IMR-90 (cell line): ENCODE measurements around the gene GRAMD1B. TPM values are rescaled to one million over a fixed set of nuclear protein-coding genes. Genes with fewer than 3 reads are reported as not detected.

ENCODE experiments used
- ATAC-seq: fragments of 200-7000 bp; cut with Tn5 transposase; 2 replicates; pipeline ENCODE4 v1.9.1; 2020; ENCODE audit warnings: low read depth, mild to moderate bottlenecking, moderate library complexity
- BruUV-seq: library from RNA; stranded (reverse); fragments of 400-500 nt; replicated peaks from 2 replicates; lab custom pipeline; 2021; lab: Mats Ljungman, UMichigan
- CTCF ChIA-PET: fragments of 300-600 bp; formaldehyde crosslinking; extraction: SDS; loops from one replicate; lab custom pipeline; 2021; ENCODE audit warnings: antibody characterized with exemption; lab: Yijun Ruan, JAX
- POLR2A ChIA-PET: fragments of 300-600 bp; sonication (Branson Sonifier 250); formaldehyde crosslinking; loops from one replicate; lab custom pipeline; 2022; ENCODE audit warnings: antibody characterized with exemption; ENCODE audit not compliant: unreplicated experiment; lab: Charles Lee
- DNase-seq: peaks from one replicate; pipeline ENCODE4 v3.0.0; 2013
- H2AFZ ChIP-seq: replicated peaks from 2 replicates; pipeline ENCODE3; 2013; ENCODE audit warnings: low read length, mild to moderate bottlenecking; ENCODE audit not compliant: poor library complexity
- H2AK5ac ChIP-seq: 2 replicates; pipeline ENCODE4 v1.6.1; 2013; ENCODE audit warnings: low read depth, low read length, inconsistent platforms
- H2AK9ac ChIP-seq: replicated peaks from 2 replicates; pipeline ENCODE3; 2013; ENCODE audit warnings: mild to moderate bottlenecking, low read depth, low read length, moderate library complexity; ENCODE audit not compliant: poor library complexity
- H2BK120ac ChIP-seq: 2 replicates; pipeline ENCODE4 v1.6.1; 2013; ENCODE audit warnings: low read depth, low read length, inconsistent platforms
- H2BK15ac ChIP-seq: 3 replicates; pipeline ENCODE4 v1.6.1; 2013; ENCODE audit warnings: low read depth, low read length, inconsistent platforms
- H2BK20ac ChIP-seq: 2 replicates; pipeline ENCODE4 v1.6.1; 2013; ENCODE audit warnings: low read depth, mild to moderate bottlenecking, inconsistent platforms, low read length, moderate library complexity
- H2BK5ac ChIP-seq: 2 replicates; pipeline ENCODE4 v1.6.1; 2013; ENCODE audit warnings: mild to moderate bottlenecking, low read depth, low read length, inconsistent platforms; ENCODE audit not compliant: poor library complexity, severe bottlenecking
- H3K14ac ChIP-seq: replicated peaks from 2 replicates; pipeline ENCODE4 v1.6.1; 2013; ENCODE audit warnings: low read depth, low read length, inconsistent platforms
- H3K18ac ChIP-seq: 2 replicates; pipeline ENCODE4 v1.6.1; 2013; ENCODE audit warnings: low read depth, low read length, control low read depth
- H3K23ac ChIP-seq: 2 replicates; pipeline ENCODE4 v1.6.1; 2013; ENCODE audit warnings: low read depth, low read length, inconsistent platforms
- H3K27ac ChIP-seq: 2 replicates; pipeline ENCODE4 v1.5.1; 2013; ENCODE audit warnings: mild to moderate bottlenecking, control low read depth, low read length; ENCODE audit not compliant: insufficient read depth
- H3K27me3 ChIP-seq: 2 replicates; pipeline ENCODE4 v1.6.1; 2013; ENCODE audit warnings: low read length; ENCODE audit not compliant: control insufficient read depth, insufficient read depth
- H3K36me3 ChIP-seq: 2 replicates; pipeline ENCODE4 v1.6.1; 2013; ENCODE audit warnings: low read length, mixed read lengths; ENCODE audit not compliant: control insufficient read depth, insufficient read depth
- H3K4ac ChIP-seq: 2 replicates; pipeline ENCODE4 v1.6.1; 2013; ENCODE audit warnings: low read depth, low read length, inconsistent platforms
- H3K4me1 ChIP-seq: 2 replicates; pipeline ENCODE4 v1.6.1; 2013; ENCODE audit warnings: low read length, mixed read lengths; ENCODE audit not compliant: control insufficient read depth, insufficient read depth
- H3K4me2 ChIP-seq: 2 replicates; pipeline ENCODE4 v1.6.1; 2013; ENCODE audit warnings: low read depth, mild to moderate bottlenecking, control low read depth, low read length, moderate library complexity
- H3K4me3 ChIP-seq: 2 replicates; pipeline ENCODE4 v1.5.1; 2013; ENCODE audit warnings: low read depth, mild to moderate bottlenecking, control low read depth, low read length, moderate library complexity; ENCODE audit not compliant: insufficient read depth
- H3K56ac ChIP-seq: 2 replicates; pipeline ENCODE4 v1.6.1; 2013; ENCODE audit warnings: low read length, inconsistent platforms; ENCODE audit not compliant: insufficient read depth; ENCODE audit errors: extremely low read depth
- H3K79me1 ChIP-seq, 2 experiments: 2 replicates each; pipeline ENCODE4 v1.6.1; 2013; ENCODE audit warnings: low read length in 2 of 2, inconsistent platforms in 1 of 2, low read depth in 1 of 2
- H3K9ac ChIP-seq: 2 replicates; pipeline ENCODE4 v1.6.1; 2013; ENCODE audit warnings: low read depth, low read length, control low read depth
- H3K9me1 ChIP-seq: 2 replicates; pipeline ENCODE4 v1.6.1; 2013; ENCODE audit warnings: low read length, inconsistent platforms; ENCODE audit not compliant: insufficient read depth
- H3K9me3 ChIP-seq: 2 replicates; pipeline ENCODE4 v1.6.1; 2013; ENCODE audit warnings: low read length; ENCODE audit not compliant: control insufficient read depth, insufficient read depth
- H4K20me1 ChIP-seq: 2 replicates; pipeline ENCODE4 v1.6.1; 2013; ENCODE audit warnings: low read length, inconsistent platforms; ENCODE audit not compliant: insufficient read depth
- H4K5ac ChIP-seq: 2 replicates; pipeline ENCODE4 v1.6.1; 2013; ENCODE audit warnings: mild to moderate bottlenecking, low read depth, low read length, control low read depth
- H4K8ac ChIP-seq, 2 experiments: 2 replicates each; pipeline ENCODE4 v1.6.1; 2013; ENCODE audit warnings: low read depth in 2 of 2, low read length in 2 of 2, control low read depth in 1 of 2, inconsistent platforms in 1 of 2
- H4K91ac ChIP-seq: 2 replicates; pipeline ENCODE4 v1.6.1; 2013; ENCODE audit warnings: low read depth, low read length, inconsistent platforms; ENCODE audit not compliant: insufficient read depth
- BHLHE40 ChIP-seq: fragments of 150-350 bp; IDR thresholded peaks from 2 replicates; pipeline ENCODE4 v1.6.1; 2016; ENCODE audit warnings: mild to moderate bottlenecking, low read depth, low read length
- CEBPB ChIP-seq: IDR thresholded peaks from 2 replicates; pipeline ENCODE4 v1.6.1; 2012; ENCODE audit warnings: low read depth, low read length, improper control_type of control experiment
- CHD1 ChIP-seq: IDR thresholded peaks from 2 replicates; pipeline ENCODE4 v1.6.1; 2012; ENCODE audit warnings: low read depth, low read length, improper control_type of control experiment
- FOS ChIP-seq: fragments of 150-350 bp; IDR thresholded peaks from 2 replicates; pipeline ENCODE4 v1.6.1; 2016; ENCODE audit warnings: low read depth, low read length
- MAFK ChIP-seq: IDR thresholded peaks from 2 replicates; pipeline ENCODE4 v1.6.1; 2012; ENCODE audit warnings: low read depth, low read length, improper control_type of control experiment
- MAZ ChIP-seq: IDR thresholded peaks from 2 replicates; pipeline ENCODE4 v1.6.1; 2012; ENCODE audit warnings: low read depth, mild to moderate bottlenecking, low read length, improper control_type of control experiment, moderate library complexity, borderline replicate concordance
- MXI1 ChIP-seq: IDR thresholded peaks from 2 replicates; pipeline ENCODE4 v1.6.1; 2012; ENCODE audit warnings: low read depth, mild to moderate bottlenecking, low read length, moderate library complexity, borderline replicate concordance
- NFE2L2 ChIP-seq: fragments of 150-350 bp; IDR thresholded peaks from 2 replicates; pipeline ENCODE4 v1.6.1; 2016; ENCODE audit warnings: low read depth, mild to moderate bottlenecking, low read length
- POLR2A ChIP-seq: IDR thresholded peaks from 2 replicates; pipeline ENCODE4 v1.6.1; 2012; ENCODE audit warnings: mild to moderate bottlenecking, low read depth, low read length
- RAD21 ChIP-seq: IDR thresholded peaks from 2 replicates; pipeline ENCODE4 v1.6.1; 2012; ENCODE audit warnings: low read length, improper control_type of control experiment
- RFX5 ChIP-seq: IDR thresholded peaks from 2 replicates; pipeline ENCODE4 v1.8.0; 2012; ENCODE audit warnings: low read depth, mild to moderate bottlenecking, low read length, moderate library complexity
- SMC3 ChIP-seq: fragments of 150-350 bp; IDR thresholded peaks from 2 replicates; pipeline ENCODE4 v1.6.1; 2016; ENCODE audit warnings: low read depth, mild to moderate bottlenecking, antibody characterized with exemption, low read length, moderate library complexity
- USF2 ChIP-seq: fragments of 150-350 bp; IDR thresholded peaks from 2 replicates; pipeline ENCODE4 v1.6.1; 2017; ENCODE audit warnings: mild to moderate bottlenecking, antibody characterized with exemption, low read length, low read depth
- WGBS, 2 experiments: methylation state at CpG; one replicate each; pipeline versions ENCODE4 v1.1.5 to v1.1.7; 2013; ENCODE audit warnings: missing lambda C conversion rate in 2 of 2; ENCODE audit not compliant: insufficient read length in 1 of 2; ENCODE audit errors: extremely low coverage in 2 of 2; 5-methylcytosine and 5-hydroxymethylcytosine counted together
- dilution Hi-C: fragments of 300-500 bp; cut with HindIII; formaldehyde crosslinking; loops from one replicate; pipeline ENCODE4 v1.14.3; 2018; ENCODE audit warnings: low sequenced_read_pairs; ENCODE audit not compliant: unreplicated experiment
- in situ Hi-C: fragments of 300-500 bp; cut with MboI; formaldehyde crosslinking; loops from 3 replicates; pipeline ENCODE4 v1.14.3; 2019; ENCODE audit warnings: low sequenced_read_pairs, inconsistent platforms, mixed read lengths
- intact Hi-C: fragments of 100-400 bp; cut with micrococcal nuclease; formaldehyde crosslinking; loops from 2 replicates; pipeline ENCODE4 v1.10.0; 2022
- polyA plus RNA-seq, 3 experiments: library from polyadenylated mRNA; depleted of rRNA; stranded (reverse); fragments of >200 nt; gene quantifications; 2 replicates each; pipeline ENCODE4 v1.2.3, GENCODE V29; 2012; ENCODE audit warnings: low replicate concordance in 1 of 3
- total RNA-seq: library from RNA; depleted of rRNA; stranded (reverse); fragments of >200 nt; gene quantifications from 2 replicates; pipeline ENCODE4 v1.2.3, GENCODE V29; 2012
- TF ChIP-seq, protein P1 (sequence below): conservative IDR thresholded peaks from 2 replicates; pipeline ENCODE4 v1.5.1; 2012; ENCODE audit warnings: mild to moderate bottlenecking, low read depth, low read length, improper control_type of control experiment
- TF ChIP-seq, protein P2 (sequence below): fragments of 150-350 bp; IDR thresholded peaks from 2 replicates; pipeline ENCODE4 v1.6.1; 2016; ENCODE audit warnings: low read depth, mild to moderate bottlenecking, low read length, moderate library complexity, borderline replicate concordance

The GRAMD1B gene
- total and polyA plus RNA-seq, 2 of the 4 experiments (the other 2 are of a cell fraction), result 7.1 to 7.2 TPM

- CTCF ChIA-PET, result no interaction called here
- in situ Hi-C loops, result no loop called here
Measured at GRCh38 chr11:123438131-123438627, 8.1 kb downstream of the GRAMD1B start.

More at GRCh38 chr11:123438131-123438627, 8.1 kb downstream of the GRAMD1B start:
- no peaks in the 10 kb centered on the region for H3K27me3 ChIP-seq
- H3K79me1 ChIP-seq, result peaks cover 27 to 54% of the 10 kb centered on the region in 2 experiments
- no TSS peak for BruUV-seq
- no peak overlapping the region for H3K18ac ChIP-seq
- no peak overlapping the region for H3K14ac ChIP-seq
- no peak overlapping the region for H2BK5ac ChIP-seq
- H4K8ac ChIP-seq, result no peak overlapping the region
- POLR2A ChIA-PET, result no interaction called here
- no peak overlapping the region for H3K4me3 ChIP-seq
- no peak overlapping the region for H2AFZ ChIP-seq
- dilution Hi-C loops (no loop called here), intact Hi-C loops (no loop called here)
- no peak overlapping the region for H2AK5ac ChIP-seq
- H4K5ac ChIP-seq, result no peak overlapping the region
- H2AK9ac ChIP-seq, result peak overlapping the region; percentile 9
- WGBS, 2 experiments, result 71% methylated on average over 4 of the region's 7 CpGs; no CpG with 5 or more reads in 1 of the 2 experiments
- peak; percentile 17 for DNase-seq
- no peak overlapping the region for H2BK120ac ChIP-seq
- ATAC-seq, result no peak
- no peaks in the 10 kb centered on the region for H3K9me3 ChIP-seq
- no peak overlapping the region for H2BK15ac ChIP-seq
- H3K36me3 ChIP-seq, result no peaks in the 10 kb centered on the region
- TF ChIP-seq BHLHE40, result no peak
- TF ChIP-seq, protein P1, sequence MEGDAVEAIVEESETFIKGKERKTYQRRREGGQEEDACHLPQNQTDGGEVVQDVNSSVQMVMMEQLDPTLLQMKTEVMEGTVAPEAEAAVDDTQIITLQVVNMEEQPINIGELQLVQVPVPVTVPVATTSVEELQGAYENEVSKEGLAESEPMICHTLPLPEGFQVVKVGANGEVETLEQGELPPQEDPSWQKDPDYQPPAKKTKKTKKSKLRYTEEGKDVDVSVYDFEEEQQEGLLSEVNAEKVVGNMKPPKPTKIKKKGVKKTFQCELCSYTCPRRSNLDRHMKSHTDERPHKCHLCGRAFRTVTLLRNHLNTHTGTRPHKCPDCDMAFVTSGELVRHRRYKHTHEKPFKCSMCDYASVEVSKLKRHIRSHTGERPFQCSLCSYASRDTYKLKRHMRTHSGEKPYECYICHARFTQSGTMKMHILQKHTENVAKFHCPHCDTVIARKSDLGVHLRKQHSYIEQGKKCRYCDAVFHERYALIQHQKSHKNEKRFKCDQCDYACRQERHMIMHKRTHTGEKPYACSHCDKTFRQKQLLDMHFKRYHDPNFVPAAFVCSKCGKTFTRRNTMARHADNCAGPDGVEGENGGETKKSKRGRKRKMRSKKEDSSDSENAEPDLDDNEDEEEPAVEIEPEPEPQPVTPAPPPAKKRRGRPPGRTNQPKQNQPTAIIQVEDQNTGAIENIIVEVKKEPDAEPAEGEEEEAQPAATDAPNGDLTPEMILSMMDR, result no peak
- no peak for TF ChIP-seq RFX5
- TF ChIP-seq, protein P2, sequence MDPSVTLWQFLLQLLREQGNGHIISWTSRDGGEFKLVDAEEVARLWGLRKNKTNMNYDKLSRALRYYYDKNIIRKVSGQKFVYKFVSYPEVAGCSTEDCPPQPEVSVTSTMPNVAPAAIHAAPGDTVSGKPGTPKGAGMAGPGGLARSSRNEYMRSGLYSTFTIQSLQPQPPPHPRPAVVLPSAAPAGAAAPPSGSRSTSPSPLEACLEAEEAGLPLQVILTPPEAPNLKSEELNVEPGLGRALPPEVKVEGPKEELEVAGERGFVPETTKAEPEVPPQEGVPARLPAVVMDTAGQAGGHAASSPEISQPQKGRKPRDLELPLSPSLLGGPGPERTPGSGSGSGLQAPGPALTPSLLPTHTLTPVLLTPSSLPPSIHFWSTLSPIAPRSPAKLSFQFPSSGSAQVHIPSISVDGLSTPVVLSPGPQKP, result no peak
- TF ChIP-seq FOS, result no peak
- TF ChIP-seq CEBPB, result no peak
- TF ChIP-seq RAD21, result no peak
- no peak for TF ChIP-seq MAZ
- no peak for TF ChIP-seq MXI1
- TF ChIP-seq POLR2A, result no peak
- no peak for TF ChIP-seq USF2
- no peak for TF ChIP-seq SMC3
- no peak for TF ChIP-seq CHD1
- no peak for TF ChIP-seq MAFK
- TF ChIP-seq NFE2L2, result no peak
- H4K91ac ChIP-seq, result no peak overlapping the region
- no peak overlapping the region for H2BK20ac ChIP-seq
- H3K23ac ChIP-seq, result no peak overlapping the region
- no peaks in the 10 kb centered on the region for H4K20me1 ChIP-seq
- H3K27ac ChIP-seq, result no peak overlapping the region
- 0 out of 2 replicates have a peak, but pooled peaks cover 5% of the 10 kb centered on the region for H3K9me1 ChIP-seq
- no peak overlapping the region for H3K9ac ChIP-seq
- no peak overlapping the region for H3K4me2 ChIP-seq
- H3K56ac ChIP-seq, result no peak overlapping the region
- peaks cover 8% of the 10 kb centered on the region for H3K4me1 ChIP-seq
- no peak overlapping the region for H3K4ac ChIP-seq
